Pancreas (tissue), 10 donors: ENCODE data around the gene MAPT. TPM values are rescaled to one million over a fixed set of nuclear protein-coding genes. Genes with fewer than 3 reads are reported as not detected.
A peak's percentile ranks its signal among the peaks of the same experiment; 100 is the strongest.

ENCODE experiments used
- ATAC-seq, 4 donors: fragments of 200-7000 bp; cut with Tn5 transposase; one replicate each; pipeline versions ENCODE4 v1.8.0 to v1.9.1; 2020; ENCODE audit warnings: mild to moderate bottlenecking in 4 of 4, moderate library complexity in 4 of 4
- DNase-seq, 6 donors: peaks; one replicate each; pipeline ENCODE4 v3.0.0-alpha.2; 2020
- FAIRE-seq: peaks from 2 replicates; lab custom pipeline; 2012; peaks lifted over from hg19 to GRCh38; lab: Jason Lieb, UNC
- H3K27ac ChIP-seq, 4 donors: fragments of 200-600 bp; sonication (generic); 1 replicate in 3 of 4; 2 replicates in 1 of 4; pipeline versions ENCODE4 v1.5.0 to v1.8.0; 2020
- H3K27me3 ChIP-seq, 4 donors: fragments of 200-600 bp; one replicate each; pipeline ENCODE4 v1.8.0; 2021
- H3K36me3 ChIP-seq, 3 donors: fragments of 200-600 bp; sonication (generic) in 1 of 3; one replicate each; pipeline versions ENCODE4 v1.5.0 to v1.8.0; 2020 to 2021
- H3K4me1 ChIP-seq, 3 donors: fragments of 200-600 bp; one replicate each; pipeline ENCODE4 v1.8.0; 2021
- H3K4me3 ChIP-seq, 4 donors: fragments of 200-600 bp; sonication (generic) in 2 of 4; one replicate each; pipeline versions ENCODE4 v1.5.0 to v1.8.0; 2020 to 2021
- H3K9me3 ChIP-seq, 4 donors: fragments of 200-600 bp; one replicate each; pipeline ENCODE4 v1.8.0; 2021
- CTCF ChIP-seq, 4 donors: fragments of 200-600 bp; sonication (generic) in 3 of 4; IDR thresholded peaks; one replicate each; pipeline versions ENCODE4 v1.5.0 to v1.8.0; 2021; ENCODE audit warnings: antibody characterized with exemption in 4 of 4
- WGBS, 2 donors: extraction: QIAGEN DNeasy Blood & Tissue Kit; methylation state at CpG; one replicate each; pipeline ENCODE4 v1.1.7; 2013; 5-methylcytosine and 5-hydroxymethylcytosine counted together
- intact Hi-C, 3 donors: fragments of 100-400 bp; cut with DNase I; formaldehyde crosslinking; loops; one replicate each; pipeline versions ENCODE4 v1.11.1 to v1.14.2; 2022
- polyA plus RNA-seq, 2 donors: library from polyadenylated mRNA; stranded (reverse); fragments of 200-250 nt; gene quantifications; one replicate each; pipeline ENCODE4 v1.2.3, GENCODE V29; 2013
- total RNA-seq, 6 donors: library from RNA; stranded (reverse); fragmentation: NEBNext Ultra II Directional in 4 of 6; extraction: Animal tissue kit (Norgen Biotek cat#: 25700) in 4 of 6; gene quantifications; one replicate each; pipeline versions ENCODE4 v1.2.1 to v1.2.4, GENCODE V29; 2021 to 2023
- donor health status: healthy with polysubstance abuse.
- donor health status: DM: no; HTN: no; CAD: no; lungs with moderate emphysema.
- donor health status: DM: no; HTN: no; CAD: no.
- donor health status: control.
- donor health status: control.
- donor health status: Bipolar disorder and iron deficiency.
- donor health status: DM: yes; HTN: yes; CAD: no.
- donor health status: DM: no; HTN: no; CAD: no.
- donor health status: DM: no; HTN: no; CAD: no.
- donor health status: DM: yes; HTN: yes; CAD: no.

MAPT gene
- total and polyA plus RNA-seq, 8 donors: 1.1 to 3.2 (median 1.7) TPM

GRCh38 chr17:45999900-46000290, 105.5 kb downstream of the MAPT start:
- H3K27ac ChIP-seq: no peak overlapping the region
- no peaks in the 10 kb centered on the region for H3K36me3 ChIP-seq
- peaks cover 12 to 17% (median 12%) of the 10 kb centered on the region in 3 donors for H3K4me1 ChIP-seq
- no peak for TF ChIP-seq CTCF (IDR thresholded peaks at IDR 0.05)
- intact Hi-C loops: loop anchor here in 2 of 3 donors (5.0 kb wide), 1 partner anchor 212 kb away; no protein-coding TSS in a partner anchor
- no peak overlapping the region for H3K4me3 ChIP-seq
- ATAC-seq (no peak), FAIRE-seq (no peak), DNase-seq (peak in 1 of 6 donors; percentile 9)
- WGBS, 2 donors: 76 to 83% methylated on average over 9 of the region's 9 CpGs
- H3K9me3 ChIP-seq: no peaks in the 10 kb centered on the region
- no peaks in the 10 kb centered on the region for H3K27me3 ChIP-seq

DNA sequence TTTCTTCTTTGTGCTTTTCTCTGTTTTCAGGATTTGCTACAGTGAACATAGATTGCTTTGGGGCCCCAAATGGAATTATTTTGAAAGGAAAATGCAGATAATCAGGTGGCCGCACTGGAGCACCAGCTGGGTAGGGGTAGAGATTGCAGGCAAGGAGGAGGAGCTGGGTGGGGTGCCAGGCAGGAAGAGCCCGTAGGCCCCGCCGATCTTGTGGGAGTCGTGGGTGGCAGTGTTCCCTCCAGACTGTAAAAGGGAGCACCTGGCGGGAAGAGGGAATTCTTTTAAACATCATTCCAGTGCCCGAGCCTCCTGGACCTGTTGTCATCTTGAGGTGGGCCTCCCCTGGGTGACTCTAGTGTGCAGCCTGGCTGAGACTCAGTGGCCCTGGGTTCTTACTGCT, 105.9 kb downstream of the MAPT start:
- H3K4me3 ChIP-seq: no peak overlapping the region
- no peaks in the 10 kb centered on the region for H3K36me3 ChIP-seq
- H3K4me1 ChIP-seq: peaks cover 12 to 21% (median 14%) of the 10 kb centered on the region in 3 donors
- FAIRE-seq (no peak), DNase-seq (peak in 1 of 6 donors; percentile 22), ATAC-seq (no peak)
- no peak overlapping the region for H3K27ac ChIP-seq
- TF ChIP-seq CTCF (IDR thresholded peaks at IDR 0.05): no peak
- WGBS, 2 donors: 81% methylated on average over 7 of the region's 7 CpGs
- H3K27me3 ChIP-seq: no peaks in the 10 kb centered on the region
- intact Hi-C loops: loop anchor here in 2 of 3 donors (5.0 kb wide), 1 partner anchor 212 kb away; no protein-coding TSS in a partner anchor
- no peaks in the 10 kb centered on the region for H3K9me3 ChIP-seq

- no peaks in the 10 kb centered on the region for H3K27me3 ChIP-seq
- H3K4me1 ChIP-seq: peaks cover 12 to 21% (median 15%) of the 10 kb centered on the region in 3 donors
- intact Hi-C loops: loop anchor here in 2 of 3 donors (5.0 kb wide), 1 partner anchor 212 kb away; no protein-coding TSS in a partner anchor
- ATAC-seq (no peak), DNase-seq (peak in 1 of 6 donors; percentile 43), FAIRE-seq (no peak)
- no peaks in the 10 kb centered on the region for H3K9me3 ChIP-seq
- no peak overlapping the region for H3K27ac ChIP-seq
- WGBS, 2 donors: 67 to 70% methylated on average over 2 of the region's 2 CpGs
- TF ChIP-seq CTCF (IDR thresholded peaks at IDR 0.05): no peak
- H3K4me3 ChIP-seq: no peak overlapping the region
- H3K36me3 ChIP-seq: no peaks in the 10 kb centered on the region
Observed at GRCh38 chr17:46000757-46001156, 106.4 kb downstream of the MAPT start.

DNA sequence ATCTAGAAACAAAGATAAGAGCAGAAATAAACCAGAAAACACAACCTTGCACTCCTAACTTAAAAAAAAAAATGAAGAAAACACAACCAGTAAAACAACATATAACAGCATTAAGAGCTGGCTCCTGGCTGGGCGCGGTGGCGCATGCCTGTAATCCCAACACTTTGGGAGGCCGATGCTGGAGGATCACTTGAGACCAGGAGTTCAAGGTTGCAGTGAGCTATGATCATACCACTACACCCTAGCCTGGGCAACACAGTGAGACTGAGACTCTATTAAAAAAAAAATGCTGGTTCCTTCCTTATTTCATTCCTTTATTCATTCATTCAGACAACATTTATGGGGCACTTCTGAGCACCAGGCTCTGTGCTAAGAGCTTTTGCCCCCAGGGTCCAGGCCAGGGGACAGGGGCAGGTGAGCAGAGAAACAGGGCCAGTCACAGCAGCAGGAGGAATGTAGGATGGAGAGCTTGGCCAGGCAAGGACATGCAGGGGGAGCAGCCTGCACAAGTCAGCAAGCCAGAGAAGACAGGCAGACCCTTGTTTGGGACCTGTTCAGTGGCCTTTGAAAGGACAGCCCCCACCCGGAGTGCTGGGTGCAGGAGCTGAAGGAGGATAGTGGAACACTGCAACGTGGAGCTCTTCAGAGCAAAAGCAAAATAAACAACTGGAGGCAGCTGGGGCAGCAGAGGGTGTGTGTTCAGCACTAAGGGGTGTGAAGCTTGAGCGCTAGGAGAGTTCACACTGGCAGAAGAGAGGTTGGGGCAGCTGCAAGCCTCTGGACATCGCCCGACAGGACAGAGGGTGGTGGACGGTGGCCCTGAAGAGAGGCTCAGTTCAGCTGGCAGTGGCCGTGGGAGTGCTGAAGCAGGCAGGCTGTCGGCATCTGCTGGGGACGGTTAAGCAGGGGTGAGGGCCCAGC, 107.3 kb downstream of the MAPT start:
- 75 to 76% methylated on average over 13 of the region's 13 CpGs for WGBS, 2 donors
- no peak overlapping the region for H3K27ac ChIP-seq
- intact Hi-C loops: loop anchor here in 2 of 3 donors (5.0 kb wide), 1 partner anchor 211 kb away; no protein-coding TSS in a partner anchor
- no peak for FAIRE-seq
- H3K4me1 ChIP-seq: peaks cover 12 to 21% (median 15%) of the 10 kb centered on the region in 3 donors
- H3K9me3 ChIP-seq: no peaks in the 10 kb centered on the region
- TF ChIP-seq CTCF (IDR thresholded peaks at IDR 0.05): no peak
- no peaks in the 10 kb centered on the region for H3K36me3 ChIP-seq
- ATAC-seq: no peak
- no peak overlapping the region for H3K4me3 ChIP-seq
- no peaks in the 10 kb centered on the region for H3K27me3 ChIP-seq
- peak in 1 of 6 donors; percentile 28 for DNase-seq
